SU-DHL-6 (cell line): Measurements from ENCODE around the gene PLAGL2.

Experiments used
- H2AFZ ChIP-seq: fragments of 200-600 bp; sonication (generic); 2 replicates; pipeline ENCODE4 v1.6.1; 2014; ENCODE audit warnings: low read depth, mild to moderate bottlenecking, moderate library complexity, mixed read lengths, antibody characterized with exemption, low read length; ENCODE audit not compliant: severe bottlenecking
- H3F3A ChIP-seq: fragments of 200-600 bp; shearing (Covaris generic); 2 replicates; pipeline ENCODE4 v1.6.0; 2016; ENCODE audit warnings: antibody characterized with exemption, mild to moderate bottlenecking; ENCODE audit not compliant: insufficient read depth
- H3K27ac ChIP-seq: fragments of 200-600 bp; sonication (generic); 2 replicates; pipeline ENCODE4 v1.5.1; 2016; ENCODE audit warnings: low read depth, mild to moderate bottlenecking, low read length, moderate library complexity, mixed read lengths
- H3K27me3 ChIP-seq: fragments of 200-600 bp; sonication (generic), shearing (Covaris generic); 2 replicates; pipeline ENCODE4 v1.6.0; 2014; ENCODE audit warnings: mild to moderate bottlenecking, low read length
- H3K36me3 ChIP-seq: fragments of 200-600 bp; sonication (generic); 2 replicates; pipeline ENCODE4 v1.6.1; 2014; ENCODE audit warnings: mild to moderate bottlenecking, low read length, mixed read lengths
- H3K4me2 ChIP-seq: fragments of 300-600, 200-600 bp; shearing (Covaris generic), sonication (generic); 2 replicates; pipeline ENCODE4 v1.6.0; 2014; ENCODE audit warnings: low read length, low read depth, mild to moderate bottlenecking; ENCODE audit not compliant: poor library complexity, severe bottlenecking
- H3K4me3 ChIP-seq: fragments of 200-600 bp; sonication (generic); 2 replicates; pipeline ENCODE4 v1.5.1; 2014; ENCODE audit warnings: antibody characterized with exemption, low read length, mild to moderate bottlenecking, mixed read lengths; ENCODE audit not compliant: insufficient read depth, poor library complexity, severe bottlenecking
- H3K79me2 ChIP-seq: fragments of 200-600 bp; sonication (generic); 2 replicates; pipeline ENCODE4 v1.6.1; 2014; ENCODE audit warnings: mild to moderate bottlenecking, low read length, moderate library complexity; ENCODE audit not compliant: insufficient read depth
- H3K9ac ChIP-seq: fragments of 200-600 bp; sonication (generic); 2 replicates; pipeline ENCODE4 v1.7.0; 2014; ENCODE audit warnings: mild to moderate bottlenecking, low read length
- H3K9me2 ChIP-seq: fragments of 200-600 bp; sonication (generic); replicated peaks from 2 replicates; pipeline ENCODE4 v1.6.1; 2014; ENCODE audit warnings: low read length; ENCODE audit not compliant: insufficient read depth
- H3K9me3 ChIP-seq: fragments of 200-600 bp; sonication (generic); 2 replicates; pipeline ENCODE4 v1.6.1; 2014; ENCODE audit warnings: low read length, mixed read lengths; ENCODE audit not compliant: insufficient read depth
- H4K20me1 ChIP-seq: fragments of 200-600 bp; sonication (generic); 2 replicates; pipeline ENCODE4 v1.6.1; 2014; ENCODE audit warnings: low read depth, mild to moderate bottlenecking, antibody characterized with exemption, low read length, moderate library complexity, mixed read lengths
- CTCF ChIP-seq: fragments of 200-600 bp; sonication (generic); IDR thresholded peaks from one replicate; pipeline ENCODE4 v1.5.1; 2017; ENCODE audit warnings: antibody characterized with exemption, mild to moderate bottlenecking, low read length, moderate library complexity; ENCODE audit not compliant: insufficient read depth, poor library complexity, severe bottlenecking
- EZH2phosphoT487 ChIP-seq: fragments of 200-600 bp; sonication (generic), shearing (Covaris generic); conservative IDR thresholded peaks from 2 replicates; pipeline ENCODE4 v1.6.1; 2018; ENCODE audit warnings: mild to moderate bottlenecking, antibody characterized with exemption, low read length, moderate library complexity, mixed read lengths

Gene PLAGL2

GRCh38 chr20:32149566-32150170 is 57.9 kb downstream of the PLAGL2 start:
- Histone ChIP-seq H3K9ac (no peak overlapping the region), H3K36me3 (no peaks in the 10 kb centered on the region; the same call in 1 of the 2 replicates), H3K4me3 (no peak overlapping the region)

GRCh38 chr20:32144898-32145662 is 62.5 kb downstream of the PLAGL2 start:
- H3K9ac ChIP-seq: no peak overlapping the region
- no peaks in the 10 kb centered on the region for H3K27me3 ChIP-seq
- no peaks in the 10 kb centered on the region for H3K9me2 ChIP-seq
- H3K27ac ChIP-seq: no peak overlapping the region
- no peak overlapping the region for H2AFZ ChIP-seq
- peaks cover 4% of the 10 kb centered on the region for H3K36me3 ChIP-seq
- no peak overlapping the region for H3K4me2 ChIP-seq
- H3K79me2 ChIP-seq: no peaks in the 10 kb centered on the region
- no peaks in the 10 kb centered on the region for H3K9me3 ChIP-seq
- H4K20me1 ChIP-seq: no peaks in the 10 kb centered on the region
- TF ChIP-seq CTCF (no peak), EZH2phosphoT487 (no peak)
- H3F3A ChIP-seq: no peaks in the 10 kb centered on the region
- no peak overlapping the region for H3K4me3 ChIP-seq

More at GRCh38 chr20:32149566-32150170, 57.9 kb downstream of the PLAGL2 start:
- H3K27ac ChIP-seq: no peak overlapping the region
- no peak overlapping the region for H3K4me2 ChIP-seq
- H3K9me3 ChIP-seq: no peaks in the 10 kb centered on the region
- no peaks in the 10 kb centered on the region for H4K20me1 ChIP-seq
- no peaks in the 10 kb centered on the region for H3K79me2 ChIP-seq
- TF ChIP-seq EZH2phosphoT487 (no peak), CTCF (no peak)
- no peaks in the 10 kb centered on the region for H3K9me2 ChIP-seq
- no peaks in the 10 kb centered on the region for H3K27me3 ChIP-seq
- no peak overlapping the region for H2AFZ ChIP-seq
- no peaks in the 10 kb centered on the region for H3F3A ChIP-seq

GRCh38 chr20:32142991-32143390 is 64.6 kb downstream of the PLAGL2 start:
- no peak overlapping the region for H3K27ac ChIP-seq
- no peak for TF ChIP-seq CTCF
- no peak overlapping the region for H3K4me2 ChIP-seq
- H3K9me2 ChIP-seq: no peaks in the 10 kb centered on the region
- no peak overlapping the region for H3K9ac ChIP-seq
- no peaks in the 10 kb centered on the region for H3K9me3 ChIP-seq
- no peaks in the 10 kb centered on the region for H3K27me3 ChIP-seq
- H3K4me3 ChIP-seq: no peak overlapping the region
- H3K36me3 ChIP-seq: peaks cover 4% of the 10 kb centered on the region
- H3F3A ChIP-seq: no peaks in the 10 kb centered on the region
- H2AFZ ChIP-seq: no peak overlapping the region
- no peaks in the 10 kb centered on the region for H4K20me1 ChIP-seq
- H3K79me2 ChIP-seq: no peaks in the 10 kb centered on the region
